Activated CD4-positive, alpha-beta T cell treated with anti-CD3 and anti-CD28 coated beads, Interleukin-2, amount 50 U/mL, for 4 hours (primary cell): ENCODE results near the gene SEPHS1.
A peak's percentile ranks its signal among the peaks of the same experiment; 100 is the strongest.
"Not testable (repeated sequence)": the region's sequence is repeated elsewhere in the genome, so short reads cannot be mapped to it uniquely, and the experiment has no call there.

Experiments used
- DNase-seq, 2 experiments: peaks; one replicate each; pipeline ENCODE4 v3.0.0-alpha.2; 2020

SEPHS1 gene

GRCh38 chr10:13276749-13277365 lies 71.2 kb downstream of the SEPHS1 start:
- DNase-seq: no peak

GRCh38 chr10:13276146-13276545 lies 71.9 kb downstream of the SEPHS1 start:
- not testable (repeated sequence) for DNase-seq

GRCh38 chr10:13272164-13272571 lies 75.9 kb downstream of the SEPHS1 start:
- no peak for DNase-seq

- peak; percentile 47 to 51 for DNase-seq
Observed at GRCh38 chr10:13271552-13272163, 76.4 kb downstream of the SEPHS1 start.

- DNase-seq: no peak
Observed at GRCh38 chr10:13270877-13271551, 77.1 kb downstream of the SEPHS1 start.

GRCh38 chr10:13268841-13269240 lies 79.3 kb downstream of the SEPHS1 start:
- DNase-seq: no peak

- no peak for DNase-seq
Observed at GRCh38 chr10:13268310-13268709, 79.8 kb downstream of the SEPHS1 start.
